SU-DHL-6 (cell line): Measurements from ENCODE around the gene CDIPT.
A peak's percentile ranks its signal among the peaks of the same experiment; 100 is the strongest.

Source experiments
- CTCF ChIP-seq: fragments of 200-600 bp; sonication (generic); IDR thresholded peaks from one replicate; pipeline ENCODE4 v1.5.1; 2017; ENCODE audit warnings: antibody characterized with exemption, mild to moderate bottlenecking, low read length, moderate library complexity; ENCODE audit not compliant: insufficient read depth, poor library complexity, severe bottlenecking
- EZH2phosphoT487 ChIP-seq: fragments of 200-600 bp; sonication (generic), shearing (Covaris generic); conservative IDR thresholded peaks from 2 replicates; pipeline ENCODE4 v1.6.1; 2018; ENCODE audit warnings: mild to moderate bottlenecking, antibody characterized with exemption, low read length, moderate library complexity, mixed read lengths

- peak; percentile 91 for TF ChIP-seq CTCF
- no peak for TF ChIP-seq EZH2phosphoT487
Observed at GRCh38 chr16:29815793-29816693, 47.0 kb downstream of the CDIPT start, which contains the start of gene PAGR1.
